Measurements from ENCODE around the gene C1orf216.
A peak's percentile ranks its signal among the peaks of the same experiment; 100 is the strongest.
"Not testable (repeated sequence)": the region's sequence is repeated elsewhere in the genome, so short reads cannot be mapped to it uniquely, and the experiment has no call there.

C1orf216 gene

DNA sequence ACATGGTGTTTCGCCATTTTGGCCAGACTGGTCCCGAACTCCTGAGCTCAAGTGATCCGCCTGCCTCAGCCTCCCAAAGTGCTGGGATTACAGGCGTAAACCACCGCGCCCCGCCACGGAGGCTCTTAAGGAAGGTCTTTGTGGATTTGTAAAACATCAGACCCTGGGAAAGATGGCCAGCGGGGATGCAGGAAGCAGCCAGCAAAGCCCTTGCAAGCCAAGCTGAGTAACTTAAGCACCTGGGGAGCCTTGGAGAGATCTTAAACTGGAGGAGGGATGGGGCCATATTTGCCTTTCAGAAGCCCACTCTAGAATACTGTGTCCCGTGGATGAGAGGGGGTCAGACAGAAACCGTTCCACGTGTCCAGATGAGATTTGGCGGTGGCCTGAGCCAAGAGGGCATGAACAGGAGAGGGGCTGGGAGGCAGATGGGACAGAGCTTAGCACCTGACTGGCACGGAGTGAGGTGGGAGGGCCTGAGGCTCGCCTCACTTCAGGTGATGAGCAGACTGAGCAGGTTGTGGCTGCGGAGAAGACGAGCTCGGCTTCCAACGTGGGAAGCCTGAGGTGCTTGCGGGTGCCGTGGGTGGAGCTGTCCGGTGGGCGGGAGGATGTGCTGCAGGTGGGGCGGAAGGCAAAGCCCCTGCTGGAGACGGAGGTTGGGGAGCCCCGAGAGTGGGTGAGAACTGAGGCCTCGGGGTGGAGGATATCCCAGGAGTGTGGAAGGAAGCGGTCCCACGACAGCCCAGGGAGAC, 11.7 kb downstream of the C1orf216 start:
- DNase-seq = no peak

DNA sequence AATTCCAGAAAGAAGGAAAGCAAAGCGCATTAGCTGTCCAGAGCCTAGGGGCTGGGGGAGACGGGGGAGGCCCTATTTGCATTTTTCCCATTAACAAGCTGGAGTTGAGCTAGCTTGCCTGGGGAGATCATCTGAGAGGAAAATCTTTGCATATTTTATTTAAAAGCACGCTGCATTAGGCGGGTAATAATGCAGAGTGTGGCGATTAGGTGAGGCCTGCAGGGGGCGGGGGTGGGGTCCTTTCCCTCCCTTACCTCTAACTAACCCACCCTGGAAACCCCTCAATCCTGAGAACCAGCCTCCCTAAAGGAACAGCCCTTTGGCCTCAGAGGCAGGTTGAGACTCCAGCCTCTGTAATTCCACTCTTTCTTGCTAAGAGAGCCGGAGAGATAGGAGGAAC, 16.2 kb downstream of the C1orf216 start:
- DNase-seq = no peak

DNA sequence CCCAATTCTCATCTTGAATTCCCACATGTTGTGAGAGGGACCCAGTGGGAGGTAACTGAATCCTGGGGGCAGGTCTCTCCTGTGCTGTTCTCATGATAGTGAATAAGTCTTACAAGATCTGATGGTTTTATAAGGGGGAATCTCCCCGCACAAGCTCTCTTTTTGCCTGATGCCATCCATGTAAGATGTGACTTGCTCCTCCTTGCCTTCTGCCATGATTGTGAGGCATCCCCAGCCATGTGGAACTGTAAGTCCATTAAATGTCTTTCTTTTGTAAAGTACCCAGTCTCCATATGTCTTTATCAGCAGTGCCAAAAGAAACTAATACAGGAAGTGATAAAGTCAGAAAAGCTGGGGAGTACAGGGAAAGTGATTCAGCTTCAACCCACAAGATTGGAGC, 19.5 kb downstream of the C1orf216 start:
- not testable (repeated sequence) for DNase-seq

DNA sequence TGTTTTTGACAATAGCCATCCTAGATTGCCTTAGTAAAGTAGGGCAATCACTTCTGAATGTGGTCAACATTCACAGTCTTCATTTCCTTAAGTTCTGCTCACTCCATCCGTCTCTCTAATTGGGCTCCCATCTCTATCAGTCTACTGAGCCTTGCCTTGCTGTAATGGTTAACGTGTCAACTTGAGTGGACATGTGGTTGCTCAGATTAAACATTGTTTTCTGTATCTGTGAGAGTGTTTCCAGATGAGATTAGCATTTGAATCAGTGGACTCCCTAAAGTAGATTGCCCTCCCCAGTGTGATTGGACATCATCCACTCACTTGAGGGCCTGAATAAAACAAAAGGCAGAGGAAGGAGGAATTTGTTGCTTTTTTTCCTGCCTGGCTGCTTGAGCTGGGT, 26.4 kb downstream of the C1orf216 start:
- DNase-seq = no peak

DNA sequence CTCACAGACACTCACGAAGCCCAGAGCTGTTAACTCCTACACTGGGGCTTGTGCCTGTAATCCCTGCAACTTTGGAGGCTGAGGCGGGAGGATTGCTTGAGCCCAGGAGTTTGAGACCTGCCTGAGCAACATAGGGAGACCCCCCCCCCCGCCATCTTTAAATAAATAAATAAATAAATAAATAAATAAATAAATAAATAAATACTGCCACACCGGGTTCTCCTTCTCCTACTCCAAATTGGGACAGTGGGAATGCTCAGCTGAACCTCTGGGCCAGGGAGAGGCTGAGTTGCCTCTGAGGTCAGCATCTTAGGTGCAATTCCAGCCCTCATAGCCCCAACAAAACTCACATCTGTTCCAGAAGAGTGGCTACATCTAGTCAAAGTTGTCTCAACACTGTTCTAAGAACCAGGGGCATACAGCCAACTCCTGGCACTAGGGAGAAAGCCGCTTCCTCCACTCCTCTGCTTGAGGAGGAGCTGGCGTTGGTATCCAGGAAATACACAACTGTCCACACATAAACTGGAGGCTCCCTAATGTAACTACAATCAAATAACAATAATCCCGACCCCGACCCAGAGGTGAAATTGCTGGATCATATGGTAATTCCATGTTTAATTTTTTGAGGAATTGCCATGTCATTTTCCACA, 27.0 kb downstream of the C1orf216 start:
- DNase-seq = peak; percentile 59

DNA sequence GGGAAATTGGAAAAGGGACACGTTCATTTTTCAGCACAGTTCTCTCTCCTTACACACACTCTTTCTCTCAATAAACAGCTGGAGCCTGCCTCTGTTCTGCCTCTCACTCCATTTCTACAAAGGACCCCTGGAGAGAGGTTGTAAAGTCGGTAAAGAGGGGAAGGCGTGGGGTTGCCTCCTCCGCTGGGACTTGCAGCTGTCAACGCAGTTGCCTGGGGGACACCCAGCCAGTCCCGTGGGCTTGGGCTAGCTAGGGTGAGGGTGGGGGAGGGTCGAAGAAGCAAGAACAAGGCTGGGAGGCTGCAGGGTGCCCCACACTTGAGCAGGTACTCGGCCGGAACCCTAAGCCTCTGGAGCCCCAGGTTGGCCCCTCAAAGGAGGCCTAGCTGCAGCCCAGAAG, 27.6 kb downstream of the C1orf216 start:
- no peak for DNase-seq

DNA sequence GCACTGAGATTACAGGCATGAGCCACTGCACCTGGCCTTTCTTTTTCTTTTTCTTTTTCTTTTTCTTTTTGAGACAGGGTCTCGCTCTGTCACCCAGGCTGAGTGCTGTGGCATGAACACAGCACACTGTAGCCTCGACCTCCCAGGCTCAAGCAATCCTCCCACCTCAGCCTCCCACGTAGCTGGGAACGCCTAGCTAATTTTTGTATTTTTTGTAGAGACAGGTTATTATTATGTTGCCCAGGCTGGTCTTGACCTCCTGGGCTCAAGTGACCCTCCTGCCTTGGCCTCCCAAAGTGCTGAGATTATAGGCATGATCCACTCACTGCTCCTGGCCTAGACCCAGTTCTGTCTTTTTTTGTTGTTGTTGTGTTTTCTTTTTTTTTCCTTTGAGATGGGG, 28.6 kb downstream of the C1orf216 start:
- DNase-seq = not testable (repeated sequence)

DNA sequence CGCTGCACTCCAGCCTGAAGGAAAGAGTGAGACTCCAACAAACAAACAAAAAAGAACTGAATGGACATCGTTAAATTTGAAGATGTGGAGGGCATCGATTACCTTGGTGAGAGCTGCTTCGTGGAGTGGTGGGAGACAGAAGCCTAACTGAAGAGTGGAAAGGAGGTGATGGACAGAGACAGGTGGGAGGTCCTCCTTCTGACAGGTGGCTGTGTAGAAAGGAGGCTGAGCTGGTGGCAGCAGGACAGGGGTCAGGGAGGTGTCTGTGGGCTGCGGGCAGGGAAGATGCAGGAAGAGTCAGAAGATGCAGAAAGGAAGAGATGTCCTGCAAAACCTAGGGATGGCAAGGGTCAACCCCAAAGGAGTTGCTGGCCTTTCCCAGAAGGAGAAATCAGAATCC, 30.5 kb downstream of the C1orf216 start:
- DNase-seq = no peak

DNA sequence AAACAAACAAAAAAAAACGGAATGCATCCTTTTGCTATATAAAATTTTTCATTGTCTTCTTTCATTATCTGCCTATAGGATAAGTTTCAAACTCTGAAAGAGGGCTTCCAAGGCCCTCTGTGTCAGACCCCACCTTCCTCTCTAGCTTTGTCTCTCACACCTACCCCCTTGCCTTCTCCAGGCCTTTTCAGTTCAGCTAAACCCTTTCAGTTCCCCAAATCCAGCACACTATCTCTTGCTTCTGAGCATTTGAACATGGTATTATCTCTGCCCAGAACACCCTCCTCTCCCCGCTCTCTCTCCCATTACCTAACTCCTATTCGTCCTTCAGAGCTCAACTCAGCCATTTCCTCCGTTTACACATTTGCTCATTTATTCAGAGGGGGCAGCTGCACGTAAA, 35.7 kb downstream of the C1orf216 start:
- no peak for DNase-seq

DNA sequence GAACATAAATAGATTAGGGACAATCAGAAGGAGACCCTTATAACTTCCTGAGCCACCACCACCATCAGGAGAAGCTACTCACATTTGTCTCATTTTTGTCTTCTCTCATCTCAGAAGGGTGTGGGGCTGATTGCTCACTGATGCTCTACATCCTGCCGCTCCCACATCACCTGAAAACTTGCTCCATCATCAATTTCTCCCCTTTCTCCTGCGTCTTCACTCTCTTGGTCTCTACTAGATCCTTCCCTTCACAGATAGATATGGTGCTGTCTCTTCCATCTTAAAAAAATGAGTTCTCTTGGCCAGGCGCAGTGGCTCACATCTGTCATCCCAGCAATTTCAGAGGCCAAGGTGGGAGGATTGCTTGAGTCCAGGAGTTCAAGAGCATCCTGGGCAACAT, 38.4 kb downstream of the C1orf216 start:
- no peak for DNase-seq

DNA sequence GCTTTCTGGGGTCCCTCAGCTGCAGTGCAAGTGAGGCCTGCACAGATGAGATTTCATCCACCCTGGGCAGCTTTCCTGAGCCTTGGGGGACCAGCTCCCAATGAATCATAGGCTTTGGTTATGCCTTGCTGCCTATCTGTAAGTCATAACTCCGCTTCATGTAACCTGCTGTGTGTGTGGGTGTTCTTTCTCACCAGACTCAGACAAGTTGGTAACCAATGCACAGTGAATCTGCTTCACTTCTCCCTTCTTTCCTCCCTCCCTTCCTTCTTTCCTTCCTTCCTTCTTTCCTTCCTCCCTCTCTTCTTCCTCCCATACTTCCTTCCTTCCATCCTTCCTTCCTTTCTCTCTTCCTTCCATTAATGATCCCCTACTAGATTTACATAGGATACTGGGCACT, 42.9 kb downstream of the C1orf216 start:
- no peak for DNase-seq

DNA sequence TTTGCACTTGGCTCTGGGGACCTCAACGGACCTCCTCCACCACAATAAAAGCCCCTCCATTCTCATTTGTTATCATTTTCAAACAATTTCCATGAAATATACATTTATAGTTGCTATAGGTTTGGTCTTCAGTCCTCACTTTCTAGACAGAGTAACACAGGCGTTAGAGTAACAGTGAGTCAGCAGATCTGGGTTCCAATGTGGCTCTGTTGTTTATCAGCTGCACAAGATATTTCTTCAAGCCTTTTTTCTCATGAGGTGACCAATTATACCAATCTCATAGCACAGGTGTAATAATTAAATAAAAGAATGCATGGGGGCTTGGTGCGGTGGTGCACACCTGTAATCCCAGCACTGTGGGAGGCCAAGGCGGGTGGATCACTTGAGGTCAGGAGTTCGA, 44.6 kb downstream of the C1orf216 start:
- DNase-seq = no peak

DNA sequence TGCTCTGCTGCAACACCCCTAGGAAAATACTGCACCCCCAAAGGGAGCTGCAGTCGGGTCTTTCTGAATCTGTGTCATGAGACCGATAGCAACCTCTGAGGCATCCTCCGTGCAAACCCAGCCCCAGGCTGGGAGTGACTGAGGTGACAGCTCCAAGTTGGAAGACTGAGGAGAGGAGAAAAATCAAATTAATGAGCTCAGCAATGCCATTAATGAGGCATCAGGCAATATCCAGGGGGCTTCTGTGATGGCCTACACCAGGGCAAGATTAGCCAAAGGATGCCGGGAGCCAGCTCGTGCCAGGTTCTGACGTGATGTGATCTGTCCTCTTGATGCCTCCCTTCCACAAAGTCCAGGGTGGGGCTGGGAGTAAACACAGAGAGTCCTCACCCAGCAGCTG, 46.6 kb downstream of the C1orf216 start:
- no peak for DNase-seq

DNA sequence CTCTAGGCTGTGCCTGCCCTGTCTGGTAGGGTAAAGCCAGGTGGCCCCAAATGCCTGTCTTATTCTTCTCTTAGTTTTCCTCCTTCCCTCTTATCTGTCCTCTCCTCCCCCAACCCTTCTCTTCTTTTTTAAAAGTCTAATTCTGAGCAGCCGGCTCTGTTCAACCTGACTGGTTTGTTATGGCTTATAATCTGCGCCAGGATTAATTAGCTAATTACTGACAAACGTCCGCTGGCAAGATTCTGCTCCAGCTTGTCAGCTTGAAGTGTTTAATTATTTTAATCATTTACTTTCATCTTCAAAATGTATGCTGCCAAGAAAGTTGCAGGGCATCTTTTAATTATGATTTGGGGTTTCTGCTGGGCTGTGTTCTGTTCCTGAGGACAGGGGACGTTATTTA, 50.2 kb downstream of the C1orf216 start:
- no peak for DNase-seq

DNA sequence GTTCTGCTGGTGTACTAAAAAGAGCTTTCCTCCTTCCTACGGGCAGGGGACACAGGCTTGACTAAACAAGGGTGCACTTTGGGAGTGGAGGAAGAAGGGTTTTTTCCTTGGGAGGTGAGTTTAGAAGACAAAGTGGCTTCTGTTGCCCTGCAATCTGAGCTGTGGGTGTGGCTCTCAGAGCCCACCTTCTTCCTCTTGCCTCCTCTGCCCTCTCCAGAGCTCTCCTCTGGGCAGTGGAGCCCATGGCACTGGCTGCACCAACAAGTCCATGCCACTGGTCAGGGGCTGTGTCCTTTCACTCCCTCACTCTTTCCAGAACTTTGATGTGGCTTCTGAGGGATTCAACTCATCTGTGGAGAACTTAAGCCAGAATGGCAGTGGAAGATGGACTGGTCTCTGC, 51.8 kb downstream of the C1orf216 start:
- DNase-seq = no peak

DNA sequence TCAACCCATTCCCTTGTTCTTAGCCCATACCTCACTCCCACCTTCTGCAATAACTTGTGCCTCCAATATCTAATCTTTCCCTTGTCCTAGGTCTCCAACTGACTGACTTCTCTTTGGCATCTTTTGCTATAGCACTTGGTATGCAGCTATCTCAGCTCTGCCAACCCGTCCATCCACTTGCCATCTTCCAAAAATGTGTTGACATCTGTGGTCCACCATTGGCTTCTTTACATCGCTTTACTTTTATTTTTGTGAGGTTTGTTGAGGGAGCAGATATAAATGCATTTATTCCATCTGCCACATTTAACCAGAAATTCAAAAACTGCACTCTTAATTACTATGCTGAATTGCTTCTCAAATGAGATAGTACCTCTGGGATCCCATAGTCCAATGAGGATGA, 52.5 kb downstream of the C1orf216 start:
- DNase-seq = no peak

Measured in NCI-H2029 (cell line).